ENCODE measurements around the gene FAM234A.

FAM234A gene

DNA sequence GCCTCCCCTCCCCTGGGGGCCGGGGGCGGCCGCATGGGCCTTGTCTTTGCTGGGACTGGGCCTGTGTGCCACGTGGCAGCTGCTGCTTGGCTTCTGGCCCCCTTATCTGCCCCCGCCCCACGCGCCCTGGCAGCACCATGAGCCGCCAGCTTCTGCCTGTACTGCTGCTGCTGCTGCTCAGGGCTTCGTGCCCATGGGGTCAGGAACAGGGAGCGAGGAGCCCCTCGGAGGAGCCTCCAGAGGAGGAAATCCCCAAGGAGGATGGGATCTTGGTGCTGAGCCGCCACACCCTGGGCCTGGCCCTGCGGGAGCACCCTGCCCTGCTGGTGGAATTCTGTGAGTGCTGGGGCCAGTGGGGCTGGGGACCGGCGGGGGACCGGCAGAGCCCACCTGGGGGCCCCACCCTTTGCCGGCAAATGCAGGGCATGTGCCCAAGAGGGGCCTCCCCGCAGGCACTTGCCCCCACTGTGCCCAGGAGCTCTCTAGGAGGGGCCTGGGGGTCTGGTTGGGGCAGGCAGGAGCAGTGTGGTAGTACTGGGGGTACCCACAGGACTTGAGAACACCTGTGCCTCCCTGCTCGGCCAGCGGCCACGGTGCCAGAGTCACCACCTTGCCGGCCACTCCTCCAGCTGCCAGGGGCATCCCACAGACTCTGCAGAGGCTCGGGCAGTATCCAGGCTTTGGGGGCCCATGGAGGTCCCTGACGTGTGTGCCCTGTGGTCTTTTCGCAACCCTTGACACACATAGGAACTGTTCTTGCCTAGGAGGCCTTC lies 48.6 kb downstream of the FAM234A start, which contains the start of gene PDIA2:
Gene PDIA2 (plus strand): TSS at position 132 of the 773 bp plus-strand sequence. CDS start 6 bp downstream, at position 138.
- no peak for DNase-seq

DNA sequence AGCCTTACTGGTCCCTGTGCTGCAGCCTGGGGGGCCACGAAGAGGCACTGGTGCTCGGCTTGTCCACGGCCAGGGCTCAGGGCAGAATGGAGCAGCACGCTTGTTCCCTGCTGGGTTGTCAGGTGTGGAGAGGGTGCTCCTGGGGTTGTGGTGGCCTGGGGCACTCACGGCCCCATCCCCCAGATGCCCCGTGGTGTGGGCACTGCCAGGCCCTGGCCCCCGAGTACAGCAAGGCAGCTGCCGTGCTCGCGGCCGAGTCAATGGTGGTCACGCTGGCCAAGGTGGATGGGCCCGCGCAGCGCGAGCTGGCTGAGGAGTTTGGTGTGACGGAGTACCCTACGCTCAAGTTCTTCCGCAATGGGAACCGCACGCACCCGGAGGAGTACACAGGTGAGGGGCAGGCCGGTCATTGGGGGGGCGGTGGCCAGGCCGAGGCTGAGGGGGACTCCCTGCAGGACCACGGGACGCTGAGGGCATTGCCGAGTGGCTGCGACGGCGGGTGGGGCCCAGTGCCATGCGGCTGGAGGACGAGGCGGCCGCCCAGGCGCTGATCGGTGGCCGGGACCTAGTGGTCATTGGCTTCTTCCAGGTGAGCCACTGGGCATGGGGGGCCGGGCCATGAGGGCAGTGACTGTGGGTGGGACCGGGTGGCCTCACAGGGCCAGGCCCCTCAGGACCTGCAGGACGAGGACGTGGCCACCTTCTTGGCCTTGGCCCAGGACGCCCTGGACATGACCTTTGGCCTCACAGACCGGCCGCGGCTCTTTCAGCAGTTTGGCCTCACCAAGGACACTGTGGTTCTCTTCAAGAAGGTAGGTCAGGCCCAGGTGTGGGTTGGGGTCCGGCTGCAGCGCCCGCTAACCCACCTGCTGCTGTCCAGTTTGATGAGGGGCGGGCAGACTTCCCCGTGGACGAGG lies 49.8 kb downstream of the FAM234A start:
- DNase-seq = no peak

DNA sequence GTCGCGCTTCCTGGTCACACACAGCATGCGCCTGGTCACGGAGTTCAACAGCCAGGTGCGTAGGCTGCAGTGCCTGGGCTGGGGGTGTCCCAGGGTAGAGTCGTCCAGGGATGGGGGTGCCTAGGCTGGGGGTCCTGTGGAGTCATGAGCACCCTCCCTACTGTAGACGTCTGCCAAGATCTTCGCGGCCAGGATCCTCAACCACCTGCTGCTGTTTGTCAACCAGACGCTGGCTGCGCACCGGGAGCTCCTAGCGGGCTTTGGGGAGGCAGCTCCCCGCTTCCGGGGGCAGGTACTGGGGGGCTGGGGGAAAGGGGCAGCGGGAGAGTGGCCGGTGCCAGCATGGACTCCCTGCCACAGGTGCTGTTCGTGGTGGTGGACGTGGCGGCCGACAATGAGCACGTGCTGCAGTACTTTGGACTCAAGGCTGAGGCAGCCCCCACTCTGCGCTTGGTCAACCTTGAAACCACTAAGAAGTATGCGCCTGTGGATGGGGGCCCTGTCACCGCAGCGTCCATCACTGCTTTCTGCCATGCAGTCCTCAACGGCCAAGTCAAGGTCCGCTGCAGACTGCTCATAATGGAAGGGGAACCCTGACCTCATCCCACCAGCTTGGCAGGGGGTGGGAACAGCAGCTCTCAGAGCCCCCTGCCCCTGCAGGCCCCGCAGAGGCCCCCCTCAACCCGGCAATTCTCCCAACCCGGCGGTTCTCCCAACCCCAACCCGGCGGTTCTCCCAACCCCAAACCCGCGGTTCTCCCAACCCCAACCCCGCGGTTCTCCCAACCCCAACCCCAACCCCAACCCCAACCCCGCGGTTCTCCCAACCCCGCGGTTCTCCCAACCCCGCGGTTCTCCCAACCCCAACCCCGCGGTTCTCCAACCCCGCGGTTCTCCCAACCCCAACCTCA lies 50.8 kb downstream of the FAM234A start:
- DNase-seq = no peak

DNA sequence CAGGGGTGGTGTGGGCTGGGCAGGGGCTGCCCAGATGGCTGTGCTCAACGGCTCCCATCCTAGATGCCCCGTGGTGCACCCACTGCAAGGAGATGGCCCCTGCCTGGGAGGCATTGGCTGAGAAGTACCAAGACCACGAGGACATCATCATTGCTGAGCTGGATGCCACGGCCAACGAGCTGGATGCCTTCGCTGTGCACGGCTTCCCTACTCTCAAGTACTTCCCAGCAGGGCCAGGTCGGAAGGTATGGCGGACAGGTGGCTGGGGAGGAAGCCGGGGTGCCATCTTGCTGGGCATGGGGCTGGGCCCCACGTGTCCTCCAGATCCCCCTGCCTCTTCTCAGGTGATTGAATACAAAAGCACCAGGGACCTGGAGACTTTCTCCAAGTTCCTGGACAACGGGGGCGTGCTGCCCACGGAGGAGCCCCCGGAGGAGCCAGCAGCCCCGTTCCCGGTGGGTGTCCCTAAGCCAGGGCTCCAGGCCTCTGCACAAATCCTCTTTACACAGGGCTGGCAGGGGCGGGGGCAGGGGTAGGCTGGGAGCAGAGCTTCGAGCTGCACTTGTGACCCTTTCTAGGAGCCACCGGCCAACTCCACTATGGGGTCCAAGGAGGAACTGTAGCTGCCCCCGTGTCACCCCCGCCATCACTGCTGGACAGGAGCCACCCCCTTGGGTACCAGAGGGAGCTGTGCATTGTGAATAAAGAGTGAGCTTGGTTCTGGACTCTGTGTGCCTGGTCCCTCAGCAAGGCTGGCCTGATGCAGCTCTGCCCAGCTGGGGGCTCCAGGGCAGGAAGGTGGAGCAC lies 52.1 kb downstream of the FAM234A start:
- DNase-seq = no peak

DNA sequence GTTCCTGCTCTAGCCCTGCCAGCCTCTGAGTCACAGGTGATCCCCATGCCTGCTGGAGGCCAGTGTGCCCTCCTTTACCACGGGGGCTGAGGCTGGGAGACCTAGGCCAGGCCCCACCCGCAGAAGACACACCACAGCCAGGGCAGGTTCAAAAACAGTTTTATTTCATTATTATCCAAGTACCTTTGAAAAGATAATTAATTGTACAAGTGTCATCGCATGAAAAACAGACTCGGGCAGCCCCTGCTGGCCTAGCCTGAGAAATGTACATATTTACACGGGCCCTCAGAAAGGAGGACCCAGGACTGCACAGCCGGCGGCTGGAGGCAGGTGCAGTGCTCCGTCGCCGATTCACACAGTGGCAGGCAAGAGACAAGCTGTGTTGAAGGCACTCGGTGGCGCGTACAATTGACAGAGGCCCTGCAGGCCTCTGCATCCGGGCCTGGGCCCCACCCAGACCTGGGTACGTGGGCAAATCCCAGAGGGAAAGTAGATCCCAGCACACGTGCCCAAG lies 52.7 kb downstream of the FAM234A start:
- peak; percentile 51 to 76 for DNase-seq

DNA sequence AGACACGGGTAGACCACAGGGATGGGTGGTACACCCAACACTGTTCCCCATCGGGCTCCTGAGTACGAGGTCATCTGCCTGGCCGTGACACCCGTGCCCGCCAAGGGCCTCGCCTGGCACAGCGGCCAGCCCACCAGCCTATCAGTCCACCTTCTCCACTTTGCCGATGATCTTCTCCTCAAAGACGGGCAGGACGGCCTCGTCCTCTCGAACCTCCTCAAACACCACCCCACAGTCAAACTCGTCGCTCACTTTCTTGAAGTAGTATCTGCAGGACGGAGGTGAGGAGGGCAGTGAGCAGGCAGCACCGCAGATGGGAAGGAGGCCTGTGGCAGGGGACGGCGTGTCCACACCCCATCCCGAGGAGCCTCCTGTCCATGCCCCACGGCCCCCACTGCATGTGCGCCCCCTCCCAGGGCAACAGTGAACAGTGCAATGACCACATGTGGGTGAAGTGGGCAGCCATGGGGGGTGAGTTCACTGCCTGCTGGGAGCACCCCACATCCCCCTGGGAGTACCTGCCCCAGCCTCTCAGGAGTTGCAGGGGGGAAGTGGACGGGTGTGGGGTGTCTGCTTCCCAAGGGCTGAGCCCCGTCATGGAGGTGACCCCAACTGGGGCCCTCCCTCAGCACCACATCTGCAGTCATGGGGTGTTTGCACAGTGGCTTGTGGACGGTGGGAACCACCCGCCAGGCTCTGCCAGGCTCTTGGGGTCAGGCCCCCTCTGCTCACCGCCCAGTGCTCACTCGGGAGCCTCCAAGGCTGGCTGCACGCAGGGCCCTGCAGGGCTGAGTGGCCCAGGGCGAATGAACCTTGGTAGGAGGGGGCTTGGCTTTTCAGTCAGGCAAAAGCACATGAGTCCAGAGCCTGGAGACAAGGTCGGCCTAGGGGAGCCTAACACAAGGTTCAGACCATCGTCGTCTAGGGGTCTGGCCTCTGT lies 53.6 kb downstream of the FAM234A start:
- DNase-seq = no peak

DNA sequence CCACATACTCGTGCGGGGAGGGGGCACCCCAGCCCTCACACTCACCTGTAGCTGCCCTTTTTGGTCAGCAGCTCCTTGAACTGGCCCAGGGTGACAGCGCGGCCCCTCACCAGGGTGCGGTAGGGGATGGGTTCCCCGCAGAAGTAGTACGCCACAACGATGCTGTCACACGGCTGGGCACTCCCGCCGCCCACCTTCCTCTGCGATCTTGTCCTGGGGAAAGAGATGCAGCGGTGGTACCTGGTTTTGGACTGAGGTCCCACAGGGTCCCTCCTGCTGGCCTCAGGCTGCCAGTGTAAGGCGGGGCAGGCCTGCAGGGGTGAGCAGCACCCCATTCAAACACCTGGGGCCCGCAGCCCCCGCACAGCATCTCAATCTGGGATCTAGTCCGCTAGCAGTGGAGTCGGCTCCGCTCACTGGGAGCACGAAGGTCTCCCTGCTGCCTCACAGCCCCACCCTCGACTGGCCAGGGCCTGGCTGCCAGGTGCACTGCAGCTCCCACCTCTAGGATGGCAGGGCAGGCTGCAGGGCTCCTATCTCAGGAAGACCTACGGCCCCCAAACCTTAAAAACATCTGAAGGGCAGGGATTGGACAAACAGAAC lies 54.9 kb downstream of the FAM234A start:
- DNase-seq = no peak

DNA sequence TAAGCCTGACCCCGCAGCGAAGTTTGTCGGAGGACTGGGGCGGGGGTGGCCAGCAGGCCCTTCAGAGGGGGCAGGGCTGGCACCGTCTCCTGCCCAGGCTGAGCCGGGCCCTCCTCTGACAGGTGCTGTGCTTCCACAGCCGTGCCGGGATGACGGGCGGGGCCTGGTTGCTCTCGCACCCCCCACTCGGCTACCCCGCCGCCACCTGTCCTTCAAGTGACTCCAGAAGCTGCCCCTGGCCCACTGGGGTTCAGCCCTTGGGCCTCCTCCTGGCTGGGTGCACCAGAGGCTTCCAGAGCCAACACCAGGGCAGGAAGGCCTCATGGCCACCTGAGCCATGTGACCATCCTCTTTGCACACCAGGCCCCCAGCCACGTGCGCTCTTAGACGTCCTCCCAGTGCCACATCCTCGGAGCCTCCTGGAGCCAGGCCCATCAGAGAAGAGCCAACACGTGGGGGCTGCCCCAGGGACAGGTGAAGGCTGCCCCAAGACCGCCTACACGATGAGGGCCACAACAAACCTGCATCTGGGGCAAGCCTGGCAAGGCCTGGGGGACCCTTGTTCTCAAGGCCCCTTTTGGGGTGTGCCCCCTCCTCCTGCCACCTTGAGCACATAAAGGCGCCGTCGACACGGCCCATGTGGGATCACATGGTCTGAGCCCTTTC lies 55.5 kb downstream of the FAM234A start:
- no peak for DNase-seq

DNA sequence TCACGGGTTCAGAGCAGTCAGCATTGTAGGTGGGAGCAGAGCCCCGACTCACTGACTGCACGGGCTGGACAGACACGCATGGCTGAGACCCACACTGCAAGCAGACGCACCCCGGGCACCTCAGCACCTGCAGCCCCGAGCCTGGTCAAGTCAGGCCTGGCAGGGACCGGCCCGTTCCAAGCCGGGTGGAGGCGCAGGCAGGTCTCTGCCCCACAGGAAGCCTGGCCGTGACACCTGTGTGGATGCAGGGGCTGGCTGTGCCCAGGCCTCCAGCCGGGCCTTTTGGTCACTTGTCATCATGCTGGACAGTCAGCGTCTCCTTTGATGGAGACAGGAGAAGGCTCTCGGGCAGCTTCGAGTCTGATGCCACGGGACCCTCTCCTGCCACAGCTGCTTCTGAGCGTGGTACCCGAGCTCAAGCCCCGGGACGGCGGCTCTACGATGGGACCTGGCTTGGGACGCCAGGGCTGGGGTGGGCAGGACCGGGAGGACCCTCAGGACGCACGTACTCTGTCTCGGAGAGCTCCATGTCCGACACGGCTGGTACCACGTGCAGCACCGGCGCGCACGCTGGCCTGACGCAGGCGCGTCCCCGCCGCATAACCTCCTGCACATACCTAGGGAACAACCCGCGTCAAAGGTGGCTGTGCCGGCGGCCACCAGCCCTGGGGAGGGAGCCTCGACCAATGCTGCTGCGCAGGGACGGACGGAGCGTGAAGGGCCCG lies 56.2 kb downstream of the FAM234A start:
- DNase-seq = no peak

DNA sequence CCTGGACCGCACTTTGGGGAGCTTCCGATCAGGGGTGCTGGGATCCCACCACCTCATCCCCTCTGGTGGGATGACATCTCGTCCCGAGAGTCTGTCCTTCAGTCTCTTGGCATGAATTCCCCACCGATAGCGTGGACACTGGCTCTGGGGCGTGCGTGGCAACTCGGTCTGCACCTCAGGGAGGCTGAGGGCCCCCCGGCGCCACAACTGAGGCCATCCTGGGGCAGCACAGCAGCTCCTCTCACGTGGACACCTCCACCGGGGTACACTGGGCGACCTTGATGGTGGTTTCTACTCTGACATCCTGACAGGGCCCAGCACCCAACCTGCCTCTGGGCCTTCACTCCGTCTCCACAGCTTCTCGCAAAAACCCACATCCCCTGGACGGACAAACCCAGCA lies 56.9 kb downstream of the FAM234A start:
- DNase-seq = no peak

DNA sequence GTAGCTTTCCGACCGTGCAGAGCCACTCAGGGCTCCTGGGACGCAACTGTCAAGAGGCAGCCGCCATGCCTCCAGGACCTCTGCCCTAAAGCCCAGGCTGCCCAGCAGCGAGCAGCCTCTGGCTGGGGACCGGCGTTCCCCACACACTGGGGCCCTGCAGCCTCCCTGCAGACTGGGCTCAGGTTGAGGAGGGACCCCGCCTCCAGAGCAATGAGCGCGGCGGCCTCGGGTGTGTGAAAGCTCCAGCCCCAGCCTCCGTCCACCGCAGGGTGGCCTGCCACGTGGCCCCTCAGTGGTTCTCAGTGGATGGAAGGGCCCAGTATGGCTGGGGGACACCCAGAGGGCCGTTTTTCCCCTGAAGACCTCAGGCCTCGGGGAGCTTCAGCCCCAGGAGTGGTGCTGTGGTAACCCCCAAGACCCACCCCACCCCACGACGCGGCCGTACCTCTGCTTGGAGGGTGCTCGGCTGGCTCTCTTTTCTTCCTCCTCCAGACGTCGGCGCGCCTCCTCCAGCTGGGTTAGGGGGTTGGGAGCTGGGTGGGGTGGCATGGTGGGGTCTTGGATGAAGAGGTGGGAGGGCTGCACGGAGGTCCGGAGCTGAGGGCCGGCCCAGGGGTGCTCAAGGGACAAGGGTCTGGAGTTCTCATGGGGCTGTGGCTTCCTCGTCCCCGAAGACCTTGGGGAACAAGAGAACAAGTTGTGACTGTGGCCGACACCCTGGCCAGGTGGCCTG lies 58.6 kb downstream of the FAM234A start:
- no peak for DNase-seq

DNA sequence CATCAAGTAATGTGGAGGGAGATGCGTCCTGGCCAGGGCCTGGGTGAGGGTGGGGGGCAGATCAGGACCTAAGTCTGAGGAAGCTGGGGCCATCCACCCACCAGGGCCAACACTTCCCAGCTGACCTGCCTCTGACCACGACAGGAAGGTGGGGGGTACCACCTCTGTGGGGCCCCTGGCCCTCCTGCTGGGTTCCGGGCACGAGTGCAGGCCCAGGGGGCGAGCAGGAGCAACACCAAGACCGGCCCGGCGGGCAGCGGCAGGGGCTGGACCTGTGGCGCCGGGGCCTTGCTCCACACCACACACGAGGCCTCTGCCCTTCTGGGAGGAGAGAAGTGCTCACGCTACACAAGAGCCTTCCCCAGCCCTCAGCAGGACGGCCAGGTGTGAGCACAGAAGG lies 61.7 kb downstream of the FAM234A start:
- DNase-seq = no peak

DNA sequence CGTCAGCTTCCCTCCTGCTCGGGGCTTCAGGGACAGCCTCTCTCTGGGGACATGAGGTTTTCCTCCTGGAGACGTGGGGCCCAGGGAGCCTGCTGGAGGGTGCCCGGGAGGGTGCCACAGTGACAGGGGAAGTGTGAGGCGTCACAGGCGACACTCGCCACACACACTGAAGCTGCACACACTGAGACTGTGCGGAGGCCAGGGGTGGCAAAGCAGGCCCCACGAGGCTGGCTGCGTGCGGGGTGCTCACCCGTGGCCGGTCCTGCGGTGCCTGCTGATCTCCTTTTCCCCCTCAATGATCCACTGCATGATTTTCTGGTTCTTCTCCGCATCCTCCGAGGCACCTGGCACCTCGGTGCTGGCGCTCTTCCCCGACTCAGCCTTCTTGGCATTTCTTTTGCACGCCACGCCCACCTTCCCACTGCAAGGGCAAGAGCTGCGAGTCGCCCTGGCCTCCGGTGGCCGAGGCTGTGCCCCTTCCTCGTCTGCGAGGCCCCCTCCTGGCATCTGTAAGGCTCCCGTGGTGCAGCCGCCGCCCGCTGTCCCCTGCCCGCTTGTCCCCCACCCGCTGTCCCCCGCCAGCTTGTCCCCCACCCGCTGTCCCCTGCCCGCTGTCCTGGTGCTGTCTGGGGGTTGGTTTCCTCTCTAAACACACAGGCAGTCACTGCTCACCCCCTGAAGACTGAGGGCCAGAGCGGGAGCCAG lies 62.3 kb downstream of the FAM234A start:
- DNase-seq = no peak

DNA sequence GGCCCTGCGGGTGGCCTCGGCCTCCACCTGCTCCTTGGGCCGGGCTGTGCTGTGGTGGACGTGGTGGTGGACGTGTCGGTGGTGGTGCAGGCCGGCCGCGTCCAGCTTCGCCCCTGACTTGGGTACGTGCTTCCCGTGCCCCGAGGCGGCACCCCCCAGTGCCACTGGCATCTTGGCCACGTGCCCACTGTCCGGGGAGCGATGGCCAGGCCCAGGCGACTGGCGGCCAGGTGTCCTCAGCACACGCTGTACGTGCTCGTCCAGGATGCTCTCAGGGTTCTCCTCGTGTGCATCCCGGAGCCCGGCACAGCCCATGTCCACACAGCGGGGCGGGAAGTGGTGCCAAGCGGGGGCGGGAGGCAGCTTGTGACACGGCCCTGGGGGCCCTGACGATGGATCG lies 63.2 kb downstream of the FAM234A start:
- DNase-seq = no peak

DNA sequence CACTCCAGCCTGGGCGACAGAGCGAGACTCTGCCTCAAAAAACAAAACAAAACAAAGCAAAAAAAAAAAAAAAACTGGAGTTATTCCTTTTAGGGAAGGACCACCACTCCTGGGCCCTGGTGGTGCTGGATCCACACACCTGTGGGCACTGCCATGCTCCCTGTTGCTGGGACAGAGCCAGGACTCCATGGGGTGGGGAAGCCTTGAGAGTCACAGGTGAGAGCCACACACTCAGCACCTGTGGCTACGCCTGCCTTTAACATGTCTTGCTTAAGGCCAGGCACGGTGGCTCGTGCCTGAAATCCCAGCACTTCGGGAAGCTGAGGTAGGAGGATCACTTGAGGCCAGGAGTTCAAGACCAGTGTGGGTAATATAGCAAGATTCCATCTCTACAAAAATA lies 66.6 kb downstream of the FAM234A start:
- no peak for DNase-seq

DNA sequence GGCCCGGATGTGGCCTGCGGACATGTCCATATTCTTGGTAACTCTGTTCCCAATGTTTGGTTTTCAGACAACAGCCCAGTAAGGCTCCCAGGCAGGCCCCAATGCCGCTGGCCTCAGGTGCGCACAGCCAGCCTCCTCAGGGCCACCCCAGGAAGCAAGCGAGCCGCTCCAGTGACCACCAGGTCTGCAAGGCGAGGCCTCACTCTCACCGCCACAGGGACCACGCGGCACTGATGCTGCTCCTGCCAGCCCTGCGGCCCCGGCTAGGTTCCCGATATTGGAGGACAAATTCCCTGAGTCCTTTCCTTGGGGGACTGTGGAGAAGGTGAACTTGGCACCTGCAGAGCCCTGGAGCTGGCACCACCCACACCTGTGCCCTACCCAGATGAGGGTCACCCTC lies 67.3 kb downstream of the FAM234A start:
- DNase-seq = no peak

DNA sequence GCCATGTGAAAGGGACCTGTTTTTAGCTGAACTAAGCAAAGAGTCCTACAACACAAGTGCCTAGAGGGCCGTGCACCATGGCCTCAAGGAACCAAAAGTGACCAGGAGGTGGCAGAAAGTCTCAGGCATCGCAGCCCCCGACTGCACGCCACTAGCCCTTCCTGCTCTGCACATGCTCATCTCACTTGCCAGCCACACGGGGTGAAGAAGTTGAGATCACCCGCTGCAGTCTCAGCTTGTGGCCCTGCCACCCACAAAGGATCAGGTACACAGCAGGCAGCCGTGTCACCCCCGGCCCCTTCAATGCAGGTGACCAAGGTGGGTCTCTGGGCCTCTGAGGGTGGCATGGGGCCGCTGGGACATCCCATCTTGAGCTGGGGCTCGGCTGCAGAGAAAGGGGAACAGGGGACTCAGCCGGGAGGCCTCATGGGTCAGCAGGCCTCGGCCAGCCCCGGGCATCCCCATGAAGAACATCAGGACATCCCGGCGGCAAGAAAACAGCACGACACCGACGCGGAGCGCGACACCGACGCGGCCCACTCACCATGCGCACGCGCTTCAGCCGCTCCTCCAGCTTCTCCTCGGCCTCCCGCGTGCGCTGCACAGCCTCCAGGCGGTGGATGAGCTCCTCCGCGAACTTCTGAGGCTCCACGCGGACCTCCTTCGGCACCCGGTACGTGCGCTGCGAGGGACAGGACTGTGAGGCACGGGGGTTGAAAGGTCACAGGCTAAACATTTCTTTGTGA lies 69.3 kb downstream of the FAM234A start:
- no peak for DNase-seq
